ENCODE measurements around the gene MGST3.

GRCh38 chr1:165678509-165678908 is 47.5 kb downstream of the MGST3 start:
- TF ChIP-seq, protein P1, sequence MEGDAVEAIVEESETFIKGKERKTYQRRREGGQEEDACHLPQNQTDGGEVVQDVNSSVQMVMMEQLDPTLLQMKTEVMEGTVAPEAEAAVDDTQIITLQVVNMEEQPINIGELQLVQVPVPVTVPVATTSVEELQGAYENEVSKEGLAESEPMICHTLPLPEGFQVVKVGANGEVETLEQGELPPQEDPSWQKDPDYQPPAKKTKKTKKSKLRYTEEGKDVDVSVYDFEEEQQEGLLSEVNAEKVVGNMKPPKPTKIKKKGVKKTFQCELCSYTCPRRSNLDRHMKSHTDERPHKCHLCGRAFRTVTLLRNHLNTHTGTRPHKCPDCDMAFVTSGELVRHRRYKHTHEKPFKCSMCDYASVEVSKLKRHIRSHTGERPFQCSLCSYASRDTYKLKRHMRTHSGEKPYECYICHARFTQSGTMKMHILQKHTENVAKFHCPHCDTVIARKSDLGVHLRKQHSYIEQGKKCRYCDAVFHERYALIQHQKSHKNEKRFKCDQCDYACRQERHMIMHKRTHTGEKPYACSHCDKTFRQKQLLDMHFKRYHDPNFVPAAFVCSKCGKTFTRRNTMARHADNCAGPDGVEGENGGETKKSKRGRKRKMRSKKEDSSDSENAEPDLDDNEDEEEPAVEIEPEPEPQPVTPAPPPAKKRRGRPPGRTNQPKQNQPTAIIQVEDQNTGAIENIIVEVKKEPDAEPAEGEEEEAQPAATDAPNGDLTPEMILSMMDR (IDR thresholded peaks at IDR 0.05; ENCODE audit: low read depth, low read length, poor library complexity, severe bottlenecking), result no peak
- no peak for TF ChIP-seq EZH2phosphoT487 (IDR thresholded peaks at IDR 0.05; ENCODE audit: borderline replicate concordance, low read length)

All from DOHH2 (cell line).